Measurements from ENCODE around the gene CCDC152. TPM values are rescaled to one million over a fixed set of nuclear protein-coding genes. Genes with fewer than 3 reads are reported as not detected.

Gene CCDC152
- total RNA-seq, 4 donors from 2014 or later = 0.48 TPM; not detected in 3

DNA sequence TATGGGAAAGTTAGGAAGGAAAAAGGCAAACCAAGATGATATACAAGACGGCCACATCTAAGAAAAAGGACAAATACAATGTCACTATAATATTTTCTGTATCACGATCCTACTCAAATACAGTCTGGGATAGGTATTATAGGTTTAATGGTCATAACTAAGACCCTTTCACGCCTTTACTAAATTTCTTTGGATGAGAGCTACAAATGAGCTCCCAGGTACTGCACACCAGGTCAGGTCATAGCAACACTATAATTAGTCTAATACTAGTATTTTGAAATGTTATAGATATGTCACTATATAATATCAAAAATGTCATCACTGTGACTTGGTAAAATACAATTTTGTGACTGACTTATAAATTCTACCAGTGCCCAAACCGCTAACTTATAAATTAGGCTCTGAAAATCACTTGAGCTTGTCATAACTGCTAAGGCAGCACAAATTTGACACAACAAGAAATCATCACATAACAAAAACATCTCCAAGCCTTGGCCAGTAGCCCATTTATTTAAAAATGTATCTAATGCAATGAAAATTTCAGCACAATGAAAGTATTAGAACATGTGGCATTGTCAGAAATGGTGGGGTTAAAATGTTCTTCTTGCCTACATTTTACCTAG, 48.2 kb downstream of the CCDC152 start:
- Histone ChIP-seq H3K4me3 (no peak overlapping the region), H3K27ac (no peak overlapping the region), H3K4me1 (peaks cover 0 to 18% (median 3%) of the 10 kb centered on the region in 4 donors), H3K36me3 (peaks cover 0 to 53% (median 8%) of the 10 kb centered on the region in 4 donors), H3K9me3 (no peaks in the 10 kb centered on the region), H3K27me3 (no peaks in the 10 kb centered on the region)
- in situ Hi-C loops (cut with MboI; ENCODE audit: low pct_ligation_motif_present in 1 of 4, low pct_unique_long_range_greater_than_20kb in 1 of 4, low sequenced_read_pairs in 3 of 4) (no loop called here), intact Hi-C loops (cut with DNase I; ENCODE audit: low total_unique reads) (no loop called here)
- TF ChIP-seq POLR2AphosphoS5 (IDR thresholded peaks at IDR 0.05) = peak in 1 of 3 donors; percentile 30
- no peak for TF ChIP-seq EP300 (IDR thresholded peaks at IDR 0.05; ENCODE audit: low read depth)
- TF ChIP-seq POLR2A (IDR thresholded peaks at IDR 0.05) = peak; percentile 6
- no peak for DNase-seq
- WGBS, 2 donors (ENCODE audit: low coverage in 1 of 2) = 92 to 94% methylated on average over 4 of the region's 4 CpGs

DNA sequence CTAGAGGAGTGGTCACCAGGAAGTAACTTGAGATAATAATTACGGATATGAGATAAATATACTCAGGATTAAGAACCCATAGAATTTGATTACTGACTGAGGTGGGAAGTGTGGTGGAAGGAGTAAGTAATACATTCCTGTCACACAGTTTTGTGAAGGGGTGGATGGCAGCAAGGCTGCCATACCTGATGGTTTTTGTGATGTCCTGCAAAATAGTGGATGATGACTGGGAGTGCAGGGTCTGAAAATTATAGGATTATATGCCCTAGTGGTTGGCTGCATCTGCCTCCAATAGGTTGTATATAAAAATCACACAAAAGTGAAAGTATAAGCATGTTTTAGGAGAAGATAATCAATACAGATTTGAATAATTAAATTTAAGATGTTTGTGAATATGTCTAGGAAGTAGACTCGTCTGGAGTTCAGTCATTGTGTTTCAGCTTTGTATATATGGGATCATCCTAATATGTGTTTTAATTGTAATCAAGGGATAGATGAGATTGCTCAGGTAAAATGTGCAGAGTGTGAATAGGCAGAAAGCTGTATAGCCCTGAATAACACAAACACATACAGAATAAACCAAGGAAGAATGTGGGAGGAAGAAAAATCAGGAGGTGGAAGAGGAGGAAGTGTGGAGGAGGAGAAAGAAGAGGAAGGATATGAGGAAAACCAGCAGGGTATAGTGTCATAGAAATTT, 49.5 kb downstream of the CCDC152 start:
- WGBS, 2 donors (ENCODE audit: low coverage in 1 of 2) = 65% methylated on average over 2 of the region's 2 CpGs
- Histone ChIP-seq H3K36me3 (peaks cover 0 to 52% (median 8%) of the 10 kb centered on the region in 4 donors), H3K9me3 (no peaks in the 10 kb centered on the region), H3K4me1 (peaks cover 0 to 23% (median 3%) of the 10 kb centered on the region in 4 donors), H3K4me3 (no peak overlapping the region), H3K27ac (no peak overlapping the region), H3K27me3 (no peaks in the 10 kb centered on the region)
- DNase-seq = no peak
- intact Hi-C loops (cut with DNase I; ENCODE audit: low total_unique reads) (no loop called here), in situ Hi-C loops (cut with MboI; ENCODE audit: low pct_ligation_motif_present in 1 of 4, low pct_unique_long_range_greater_than_20kb in 1 of 4, low sequenced_read_pairs in 3 of 4) (no loop called here)
- TF ChIP-seq POLR2AphosphoS5 (IDR thresholded peaks at IDR 0.05) (peak in 1 of 3 donors; percentile 69), POLR2A (IDR thresholded peaks at IDR 0.05) (peak; percentile 30), EP300 (IDR thresholded peaks at IDR 0.05; ENCODE audit: low read depth) (no peak)

DNA sequence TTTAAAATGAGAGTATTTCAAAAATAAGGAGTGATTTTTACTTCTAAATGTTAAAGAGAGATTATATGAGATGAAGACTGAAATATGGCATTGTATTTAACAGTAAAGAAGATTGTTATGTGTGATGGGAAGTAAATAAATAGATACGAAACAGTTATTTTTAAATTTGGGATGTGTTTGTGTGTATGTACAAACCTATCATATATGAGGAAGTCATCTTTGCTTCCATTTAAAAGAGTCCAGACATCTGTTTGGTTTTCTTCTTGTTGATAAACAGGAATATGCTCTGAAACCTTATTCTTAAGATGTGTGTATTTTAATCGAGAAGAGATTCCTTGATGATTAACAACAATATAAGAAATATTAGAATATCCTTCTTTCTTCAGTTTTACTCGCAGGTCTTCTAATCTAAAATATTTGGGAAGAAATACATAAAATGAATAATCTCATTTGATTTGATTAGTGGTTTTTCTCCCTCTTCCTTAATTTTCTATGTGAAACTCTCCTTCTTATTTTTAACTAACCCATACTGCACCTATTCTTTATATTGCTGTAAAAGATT, 50.2 kb downstream of the CCDC152 start:
- no peak overlapping the region for H3K27ac ChIP-seq
- H3K4me3 ChIP-seq = peak overlapping the region in 1 of 4 donors; percentile 63
- no peaks in the 10 kb centered on the region for H3K27me3 ChIP-seq
- in situ Hi-C loops (cut with MboI; ENCODE audit: low pct_ligation_motif_present in 1 of 4, low pct_unique_long_range_greater_than_20kb in 1 of 4, low sequenced_read_pairs in 3 of 4) = no loop called here
- WGBS, 2 donors (ENCODE audit: low coverage in 1 of 2) = 84 to 90% methylated on average over 3 of the region's 3 CpGs
- H3K4me1 ChIP-seq = peaks cover 0 to 28% (median 3%) of the 10 kb centered on the region in 4 donors
- peaks cover 0 to 46% (median 8%) of the 10 kb centered on the region in 4 donors for H3K36me3 ChIP-seq
- TF ChIP-seq POLR2A (IDR thresholded peaks at IDR 0.05) = peak; percentile 14
- TF ChIP-seq, protein P1, sequence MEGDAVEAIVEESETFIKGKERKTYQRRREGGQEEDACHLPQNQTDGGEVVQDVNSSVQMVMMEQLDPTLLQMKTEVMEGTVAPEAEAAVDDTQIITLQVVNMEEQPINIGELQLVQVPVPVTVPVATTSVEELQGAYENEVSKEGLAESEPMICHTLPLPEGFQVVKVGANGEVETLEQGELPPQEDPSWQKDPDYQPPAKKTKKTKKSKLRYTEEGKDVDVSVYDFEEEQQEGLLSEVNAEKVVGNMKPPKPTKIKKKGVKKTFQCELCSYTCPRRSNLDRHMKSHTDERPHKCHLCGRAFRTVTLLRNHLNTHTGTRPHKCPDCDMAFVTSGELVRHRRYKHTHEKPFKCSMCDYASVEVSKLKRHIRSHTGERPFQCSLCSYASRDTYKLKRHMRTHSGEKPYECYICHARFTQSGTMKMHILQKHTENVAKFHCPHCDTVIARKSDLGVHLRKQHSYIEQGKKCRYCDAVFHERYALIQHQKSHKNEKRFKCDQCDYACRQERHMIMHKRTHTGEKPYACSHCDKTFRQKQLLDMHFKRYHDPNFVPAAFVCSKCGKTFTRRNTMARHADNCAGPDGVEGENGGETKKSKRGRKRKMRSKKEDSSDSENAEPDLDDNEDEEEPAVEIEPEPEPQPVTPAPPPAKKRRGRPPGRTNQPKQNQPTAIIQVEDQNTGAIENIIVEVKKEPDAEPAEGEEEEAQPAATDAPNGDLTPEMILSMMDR (IDR thresholded peaks at IDR 0.05) = no peak
- TF ChIP-seq EP300 (IDR thresholded peaks at IDR 0.05; ENCODE audit: low read depth) = no peak
- TF ChIP-seq POLR2AphosphoS5 (IDR thresholded peaks at IDR 0.05) = peak in 1 of 3 donors; percentile 27
- intact Hi-C loops (cut with DNase I; ENCODE audit: low total_unique reads) = no loop called here
- no peak for DNase-seq
- H3K9me3 ChIP-seq = no peaks in the 10 kb centered on the region

DNA sequence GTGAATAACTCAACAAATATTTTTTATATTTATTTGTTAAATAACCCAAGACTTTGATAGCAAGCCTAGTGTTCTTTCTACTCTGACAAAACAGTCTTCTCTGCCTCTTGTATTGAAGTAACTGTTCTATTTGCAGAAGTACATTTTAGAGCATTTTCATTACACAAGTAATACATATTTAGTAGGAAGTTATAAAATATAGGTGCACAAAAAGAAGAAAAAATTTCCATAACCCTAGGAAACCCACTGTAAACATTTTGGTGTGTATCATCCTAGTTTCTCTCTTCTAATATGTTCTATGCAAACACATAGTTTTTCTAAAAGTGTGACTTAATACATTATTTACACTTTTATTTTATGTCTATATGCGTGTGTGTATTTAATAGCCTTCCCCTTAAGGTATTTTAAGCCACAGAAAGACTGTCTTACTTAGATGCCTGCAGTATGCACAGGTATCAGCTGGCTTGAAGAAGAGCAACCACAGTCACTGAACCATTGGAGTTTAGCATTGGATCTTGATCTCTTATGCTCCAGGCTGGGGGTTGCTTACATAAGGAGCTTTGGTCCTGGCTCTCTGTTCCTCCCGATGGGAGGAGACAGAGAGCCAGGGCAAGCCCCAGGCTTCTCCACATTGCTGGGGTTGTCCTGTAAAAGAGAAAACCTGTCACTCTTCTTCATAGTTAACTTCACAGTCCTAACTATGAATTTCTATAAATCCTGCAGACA, 51.3 kb downstream of the CCDC152 start:
- peaks cover 0 to 37% (median 8%) of the 10 kb centered on the region in 4 donors for H3K36me3 ChIP-seq
- H3K4me1 ChIP-seq = peaks cover 0 to 39% (median 3%) of the 10 kb centered on the region in 4 donors
- intact Hi-C loops (cut with DNase I; ENCODE audit: low total_unique reads) = no loop called here
- peak overlapping the region in 2 of 4 donors; percentile 17 to 33 for H3K27ac ChIP-seq
- TF ChIP-seq POLR2AphosphoS5 (IDR thresholded peaks at IDR 0.05) = peak in 1 of 3 donors; percentile 43
- TF ChIP-seq, protein P1 (IDR thresholded peaks at IDR 0.05) = no peak
- in situ Hi-C loops (cut with MboI; ENCODE audit: low pct_ligation_motif_present in 1 of 4, low pct_unique_long_range_greater_than_20kb in 1 of 4, low sequenced_read_pairs in 3 of 4) = no loop called here
- H3K27me3 ChIP-seq = no peaks in the 10 kb centered on the region
- no peaks in the 10 kb centered on the region for H3K9me3 ChIP-seq
- 57 to 77% methylated on average over 1 to 2 of the region's 2 CpGs for WGBS, 2 donors (ENCODE audit: low coverage in 1 of 2)
- DNase-seq = no peak
- H3K4me3 ChIP-seq = peak overlapping the region in 1 of 4 donors; percentile 63

All from transverse colon (tissue), 4 donors.